DND-41 (cell line): ENCODE data around the gene USP24.

ENCODE experiments used
- ATAC-seq: fragments of 200-7000 bp; cut with Tn5 transposase; 3 replicates; pipeline ENCODE4 v1.9.1; 2021; ENCODE audit warnings: low read depth; ENCODE audit not compliant: insufficient read depth
- DNase-seq: peaks from one replicate; pipeline ENCODE4 v3.0.0-alpha.2; 2020
- H2AFZ ChIP-seq: 2 replicates; pipeline ENCODE4 v1.6.0; 2012; ENCODE audit warnings: low read depth, low read length
- H3K27ac ChIP-seq: 2 replicates; pipeline ENCODE4 v1.5.1; 2012; ENCODE audit warnings: low read length, inconsistent platforms
- H3K27me3 ChIP-seq: fragments of 200-600 bp; sonication (generic); 2 replicates; pipeline ENCODE4 v1.6.0; 2012; ENCODE audit warnings: low read length, mild to moderate bottlenecking, inconsistent platforms; ENCODE audit not compliant: insufficient read depth, poor library complexity
- H3K36me3 ChIP-seq: 2 replicates; pipeline ENCODE4 v1.5.1; 2012; ENCODE audit warnings: low read length, inconsistent platforms; ENCODE audit not compliant: insufficient read depth
- H3K4me1 ChIP-seq: 2 replicates; pipeline ENCODE4 v1.5.1; 2012; ENCODE audit warnings: mild to moderate bottlenecking, low read length; ENCODE audit not compliant: insufficient read depth
- H3K4me2 ChIP-seq: 2 replicates; pipeline ENCODE4 v1.6.0; 2012; ENCODE audit warnings: mild to moderate bottlenecking, moderate library complexity, low read length, inconsistent platforms; ENCODE audit not compliant: insufficient read depth
- H3K4me3 ChIP-seq, 2 experiments: fragments of 200-600 bp in 1 of 2; shearing (Covaris generic) in 1 of 2; 2 replicates each; pipeline ENCODE4 v1.5.1; 2012 to 2016; ENCODE audit warnings: inconsistent platforms in 2 of 2, low read length in 2 of 2, mild to moderate bottlenecking in 2 of 2, low read depth in 1 of 2, moderate library complexity in 1 of 2
- H3K79me2 ChIP-seq: 2 replicates; pipeline ENCODE4 v1.6.0; 2012; ENCODE audit warnings: low read length, inconsistent platforms; ENCODE audit not compliant: insufficient read depth
- H3K9ac ChIP-seq: 2 replicates; pipeline ENCODE4 v1.6.0; 2012; ENCODE audit warnings: low read depth, mild to moderate bottlenecking, inconsistent platforms, low read length, moderate library complexity
- H3K9me3 ChIP-seq: 2 replicates; pipeline ENCODE4 v1.5.1; 2012; ENCODE audit warnings: low read length, moderate library complexity, mild to moderate bottlenecking, inconsistent platforms; ENCODE audit not compliant: insufficient read depth, severe bottlenecking
- H4K20me1 ChIP-seq: 2 replicates; pipeline ENCODE4 v1.6.0; 2012; ENCODE audit warnings: low read length; ENCODE audit not compliant: insufficient read depth
- CTCF ChIP-seq: IDR thresholded peaks from 2 replicates; pipeline ENCODE4 v1.5.1; 2012; ENCODE audit warnings: borderline replicate concordance, low read length, moderate library complexity, mild to moderate bottlenecking; ENCODE audit not compliant: poor library complexity, severe bottlenecking; ENCODE audit errors: extremely low read depth
- EZH2 ChIP-seq: IDR thresholded peaks from 3 replicates; pipeline ENCODE4 v1.6.1; 2012; ENCODE audit warnings: borderline replicate concordance, low read depth, mild to moderate bottlenecking, moderate library complexity, low read length, inconsistent platforms; ENCODE audit not compliant: severe bottlenecking

USP24 gene

DNA sequence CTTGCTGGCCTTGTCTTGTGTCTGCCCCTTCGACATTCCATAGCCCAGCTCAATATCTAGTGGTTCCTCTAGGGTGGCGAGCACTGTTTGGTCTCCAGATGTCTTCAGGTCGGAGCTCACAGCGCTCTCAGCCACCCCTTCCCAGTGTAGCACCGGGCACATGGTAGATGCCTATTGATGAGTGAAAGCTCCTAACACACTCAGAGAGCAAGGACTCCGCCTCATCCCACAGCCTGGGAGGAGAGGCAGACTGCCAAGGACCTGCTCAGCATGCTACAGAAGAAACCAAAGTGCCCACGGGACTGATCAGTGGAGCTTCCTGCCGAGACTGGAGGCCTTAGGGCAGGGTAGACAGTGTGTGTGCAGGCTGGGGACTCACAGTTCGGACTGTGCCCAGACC lies 164.9 kb downstream of the USP24 start:
- H3K4me2 ChIP-seq: no peak overlapping the region
- H3K27ac ChIP-seq: no peak overlapping the region
- H3K4me3 ChIP-seq: no peak overlapping the region
- no peaks in the 10 kb centered on the region for H3K27me3 ChIP-seq
- no peaks in the 10 kb centered on the region for H3K4me1 ChIP-seq
- ATAC-seq (no peak), DNase-seq (no peak)
- no peak overlapping the region for H3K9ac ChIP-seq
- no peaks in the 10 kb centered on the region for H3K36me3 ChIP-seq
- no peaks in the 10 kb centered on the region for H3K9me3 ChIP-seq
- H3K79me2 ChIP-seq: no peaks in the 10 kb centered on the region
- no peak for TF ChIP-seq EZH2
- TF ChIP-seq CTCF: no peak
- H4K20me1 ChIP-seq: no peaks in the 10 kb centered on the region
- H2AFZ ChIP-seq: no peak overlapping the region

DNA sequence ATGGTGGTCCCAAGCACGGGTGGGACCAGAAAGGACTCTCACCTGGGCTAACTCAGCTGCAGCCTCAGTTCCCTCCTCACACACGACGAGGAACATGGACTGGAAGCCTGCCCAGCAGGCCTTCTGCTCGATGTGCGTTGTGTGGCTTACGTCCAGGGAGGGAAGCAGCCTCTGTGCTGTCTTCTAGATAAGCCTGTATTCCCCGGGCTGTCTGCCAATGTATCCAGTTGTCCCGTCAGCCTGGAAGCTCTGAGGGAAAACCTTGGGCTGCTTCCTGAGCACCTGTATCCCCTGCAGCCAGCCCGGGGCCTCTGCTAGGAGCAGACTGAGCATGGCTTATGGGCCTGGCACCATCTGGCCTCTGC lies 165.3 kb downstream of the USP24 start:
- H2AFZ ChIP-seq: no peak overlapping the region
- H3K36me3 ChIP-seq: no peaks in the 10 kb centered on the region
- H3K27me3 ChIP-seq: no peaks in the 10 kb centered on the region
- no peaks in the 10 kb centered on the region for H3K9me3 ChIP-seq
- DNase-seq: no peak
- H3K79me2 ChIP-seq: no peaks in the 10 kb centered on the region
- no peaks in the 10 kb centered on the region for H3K4me1 ChIP-seq
- H3K4me3 ChIP-seq: no peak overlapping the region
- TF ChIP-seq CTCF (no peak), EZH2 (no peak)
- no peak overlapping the region for H3K9ac ChIP-seq
- no peak overlapping the region for H3K27ac ChIP-seq
- H4K20me1 ChIP-seq: no peaks in the 10 kb centered on the region
- no peak overlapping the region for H3K4me2 ChIP-seq
- ATAC-seq: no peak

DNA sequence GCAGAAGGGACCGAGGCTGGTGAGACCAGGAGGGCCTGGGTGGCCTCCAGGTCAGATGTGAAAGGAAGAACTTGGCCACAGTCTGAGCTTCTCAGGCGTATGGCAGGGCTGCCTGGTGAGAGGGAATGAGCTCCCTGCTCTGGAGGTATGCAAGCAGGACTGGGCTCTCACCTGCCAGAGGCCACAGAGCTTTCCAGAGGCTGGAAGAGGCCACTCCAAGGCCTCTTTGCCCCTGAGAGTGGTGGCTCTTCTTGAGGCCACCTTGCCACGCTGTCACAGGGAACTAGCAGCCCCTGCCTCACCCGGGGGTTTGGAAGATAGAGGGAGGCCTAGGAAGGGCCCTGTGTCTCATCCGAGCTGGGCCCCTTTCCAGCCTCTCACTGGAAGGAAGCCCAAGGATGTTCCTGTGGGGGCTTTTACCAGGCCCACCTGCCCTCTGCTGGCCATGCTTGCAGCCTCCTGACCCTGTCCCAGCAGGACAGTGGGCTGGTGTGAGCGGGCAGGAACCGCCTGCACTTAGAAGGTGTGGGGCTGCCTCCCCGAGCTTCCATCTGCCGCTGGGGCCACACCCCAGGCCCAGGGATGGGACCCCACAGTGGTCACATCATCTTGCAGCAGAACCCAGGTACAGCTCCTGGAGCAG lies 165.8 kb downstream of the USP24 start:
- Histone ChIP-seq H3K4me1 (no peaks in the 10 kb centered on the region), H3K79me2 (no peaks in the 10 kb centered on the region), H3K9me3 (no peaks in the 10 kb centered on the region), H4K20me1 (no peaks in the 10 kb centered on the region), H3K4me3 (no peak overlapping the region), H2AFZ (no peak overlapping the region), H3K27me3 (no peaks in the 10 kb centered on the region), H3K27ac (no peak overlapping the region), H3K9ac (no peak overlapping the region), H3K4me2 (no peak overlapping the region), H3K36me3 (no peaks in the 10 kb centered on the region)
- no peak for DNase-seq
- ATAC-seq: no peak
- TF ChIP-seq EZH2: no peak
- no peak for TF ChIP-seq CTCF
